Lung (tissue), 12 donors: ENCODE measurements around the gene MAST4. TPM values are rescaled to one million over a fixed set of nuclear protein-coding genes. Genes with fewer than 3 reads are reported as not detected.

ENCODE experiments used
- ATAC-seq: fragments of 200-7000 bp; cut with Tn5 transposase; one replicate; pipeline ENCODE4 v1.9.1; 2020; ENCODE audit warnings: moderate number of reproducible peaks; ENCODE audit not compliant: insufficient read depth, low FRiP score
- DNase-seq, 3 donors: peaks; one replicate each; pipeline ENCODE4 v3.0.0-alpha.2; 2013 to 2017
- H3K27ac ChIP-seq, 2 donors: one replicate each; pipeline ENCODE4 v1.5.1; 2013; ENCODE audit warnings: mild to moderate bottlenecking in 2 of 2, moderate library complexity in 2 of 2, control low read depth in 1 of 2, inconsistent platforms in 1 of 2, low read depth in 1 of 2, low read length in 1 of 2
- H3K27me3 ChIP-seq, 3 donors: one replicate each; pipeline ENCODE4 v1.5.1; 2013; ENCODE audit warnings: low read length in 2 of 3; ENCODE audit not compliant: control insufficient read depth in 3 of 3, insufficient read depth in 3 of 3
- H3K36me3 ChIP-seq, 4 donors: one replicate each; pipeline ENCODE4 v1.5.1; 2013; ENCODE audit warnings: low read length in 4 of 4, mild to moderate bottlenecking in 1 of 4, moderate library complexity in 1 of 4; ENCODE audit not compliant: control insufficient read depth in 4 of 4, insufficient read depth in 4 of 4
- H3K4me1 ChIP-seq, 5 donors: one replicate each; pipeline ENCODE4 v1.5.1; 2013; ENCODE audit warnings: low read length in 5 of 5, mild to moderate bottlenecking in 2 of 5, moderate library complexity in 1 of 5; ENCODE audit not compliant: control insufficient read depth in 5 of 5, insufficient read depth in 5 of 5
- H3K4me3 ChIP-seq: one replicate; pipeline ENCODE4 v1.5.1; 2013; ENCODE audit warnings: mild to moderate bottlenecking, control low read depth, moderate library complexity
- H3K9ac ChIP-seq, 2 donors: one replicate each; pipeline ENCODE4 v1.5.1; 2013; ENCODE audit warnings: low read length in 2 of 2, control low read depth in 1 of 2; ENCODE audit not compliant: insufficient read depth in 1 of 2
- H3K9me3 ChIP-seq, 4 donors: one replicate each; pipeline ENCODE4 v1.5.1; 2013; ENCODE audit warnings: low read length in 3 of 4, mild to moderate bottlenecking in 1 of 4, moderate library complexity in 1 of 4; ENCODE audit not compliant: control insufficient read depth in 4 of 4, insufficient read depth in 3 of 4
- WGBS, 2 donors: extraction: QIAGEN DNeasy Blood & Tissue Kit; methylation state at CpG; one replicate each; pipeline ENCODE4 v1.1.7; 2013; 5-methylcytosine and 5-hydroxymethylcytosine counted together
- polyA plus RNA-seq, 2 donors: library from polyadenylated mRNA; stranded (reverse); fragments of 200-250 nt; gene quantifications; one replicate each; pipeline ENCODE4 v1.2.1, GENCODE V29; 2013
- total RNA-seq, 2 donors: library from RNA; depleted of rRNA in 1 of 2; stranded (reverse); fragments of >200 nt in 1 of 2; gene quantifications; one replicate each; pipeline ENCODE4 v1.2.1, GENCODE V29; 2014 to 2021
- TF ChIP-seq, protein P1 (sequence below): IDR thresholded peaks from 2 replicates; pipeline ENCODE4 v1.5.1; 2012; ENCODE audit warnings: mild to moderate bottlenecking; ENCODE audit errors: control extremely low read depth, extremely low read depth
- donor health status: control.
- donor health status: control.
- donor health status: Bipolar disorder and iron deficiency.
- donor health status: healthy.
- donor health status: DM: yes; HTN: yes; CAD: no.

Gene MAST4
- total and polyA plus RNA-seq, 4 donors = 13.9 to 153 (median 46.2) TPM

DNA sequence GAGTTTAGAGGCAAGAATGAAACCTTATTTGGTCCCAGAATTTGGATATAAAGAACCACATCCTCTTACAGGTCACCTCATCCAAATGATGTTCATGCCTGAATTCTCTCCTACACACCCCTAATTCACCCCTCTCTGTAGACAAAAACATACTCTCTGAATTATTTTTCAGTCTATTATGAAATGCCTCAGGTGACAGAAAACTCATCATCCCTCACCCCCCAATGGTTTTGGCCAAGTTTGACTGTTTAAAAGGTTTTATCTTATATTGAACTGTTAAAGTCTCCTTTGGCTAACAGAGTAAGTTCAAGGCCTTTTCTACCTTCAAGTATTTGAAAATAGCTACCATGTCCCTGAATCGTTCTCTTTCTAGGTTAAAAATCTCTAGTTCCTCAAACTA is 602.7 kb downstream of the MAST4 start:
- Histone ChIP-seq H3K36me3 (no peaks in the 10 kb centered on the region), H3K27me3 (no peaks in the 10 kb centered on the region), H3K4me3 (no peak overlapping the region), H3K4me1 (peaks cover 0 to 8% (median under 1%) of the 10 kb centered on the region in 5 donors), H3K27ac (no peak overlapping the region), H3K9me3 (peaks cover 0 to 2% (median 0%) of the 10 kb centered on the region in 4 donors), H3K9ac (no peak overlapping the region)
- TF ChIP-seq, protein P1, sequence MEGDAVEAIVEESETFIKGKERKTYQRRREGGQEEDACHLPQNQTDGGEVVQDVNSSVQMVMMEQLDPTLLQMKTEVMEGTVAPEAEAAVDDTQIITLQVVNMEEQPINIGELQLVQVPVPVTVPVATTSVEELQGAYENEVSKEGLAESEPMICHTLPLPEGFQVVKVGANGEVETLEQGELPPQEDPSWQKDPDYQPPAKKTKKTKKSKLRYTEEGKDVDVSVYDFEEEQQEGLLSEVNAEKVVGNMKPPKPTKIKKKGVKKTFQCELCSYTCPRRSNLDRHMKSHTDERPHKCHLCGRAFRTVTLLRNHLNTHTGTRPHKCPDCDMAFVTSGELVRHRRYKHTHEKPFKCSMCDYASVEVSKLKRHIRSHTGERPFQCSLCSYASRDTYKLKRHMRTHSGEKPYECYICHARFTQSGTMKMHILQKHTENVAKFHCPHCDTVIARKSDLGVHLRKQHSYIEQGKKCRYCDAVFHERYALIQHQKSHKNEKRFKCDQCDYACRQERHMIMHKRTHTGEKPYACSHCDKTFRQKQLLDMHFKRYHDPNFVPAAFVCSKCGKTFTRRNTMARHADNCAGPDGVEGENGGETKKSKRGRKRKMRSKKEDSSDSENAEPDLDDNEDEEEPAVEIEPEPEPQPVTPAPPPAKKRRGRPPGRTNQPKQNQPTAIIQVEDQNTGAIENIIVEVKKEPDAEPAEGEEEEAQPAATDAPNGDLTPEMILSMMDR = no peak
- 28 to 49% methylated on average over 1 of the region's 1 CpG for WGBS, 2 donors
- ATAC-seq = no peak
- no peak for DNase-seq

DNA sequence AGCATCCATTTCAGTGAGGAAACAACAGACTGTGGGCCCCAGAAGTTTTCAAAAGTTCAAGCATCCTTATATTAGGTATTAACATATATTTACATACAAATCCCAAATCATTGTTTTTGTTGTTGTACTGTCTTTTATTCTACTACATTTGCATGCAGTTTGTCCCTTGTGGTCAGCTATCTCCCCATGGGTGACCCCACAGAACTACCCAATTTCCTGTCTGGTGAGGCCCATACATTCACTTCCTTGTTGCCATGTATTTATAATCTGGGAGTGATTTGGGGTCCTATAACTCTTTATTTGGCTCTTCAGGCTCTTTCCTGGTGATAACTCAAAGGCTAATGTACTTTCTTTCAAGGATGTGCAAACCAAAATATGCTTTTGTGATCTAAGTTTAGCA is 603.7 kb downstream of the MAST4 start:
- TF ChIP-seq, protein P1 = no peak
- Histone ChIP-seq H3K4me3 (no peak overlapping the region), H3K36me3 (no peaks in the 10 kb centered on the region), H3K4me1 (peaks cover 0 to 18% (median 6%) of the 10 kb centered on the region in 5 donors), H3K9ac (no peak overlapping the region), H3K27me3 (no peaks in the 10 kb centered on the region), H3K27ac (no peak overlapping the region), H3K9me3 (peaks cover 0 to 2% (median 0%) of the 10 kb centered on the region in 4 donors)
- ATAC-seq = no peak
- DNase-seq = no peak

DNA sequence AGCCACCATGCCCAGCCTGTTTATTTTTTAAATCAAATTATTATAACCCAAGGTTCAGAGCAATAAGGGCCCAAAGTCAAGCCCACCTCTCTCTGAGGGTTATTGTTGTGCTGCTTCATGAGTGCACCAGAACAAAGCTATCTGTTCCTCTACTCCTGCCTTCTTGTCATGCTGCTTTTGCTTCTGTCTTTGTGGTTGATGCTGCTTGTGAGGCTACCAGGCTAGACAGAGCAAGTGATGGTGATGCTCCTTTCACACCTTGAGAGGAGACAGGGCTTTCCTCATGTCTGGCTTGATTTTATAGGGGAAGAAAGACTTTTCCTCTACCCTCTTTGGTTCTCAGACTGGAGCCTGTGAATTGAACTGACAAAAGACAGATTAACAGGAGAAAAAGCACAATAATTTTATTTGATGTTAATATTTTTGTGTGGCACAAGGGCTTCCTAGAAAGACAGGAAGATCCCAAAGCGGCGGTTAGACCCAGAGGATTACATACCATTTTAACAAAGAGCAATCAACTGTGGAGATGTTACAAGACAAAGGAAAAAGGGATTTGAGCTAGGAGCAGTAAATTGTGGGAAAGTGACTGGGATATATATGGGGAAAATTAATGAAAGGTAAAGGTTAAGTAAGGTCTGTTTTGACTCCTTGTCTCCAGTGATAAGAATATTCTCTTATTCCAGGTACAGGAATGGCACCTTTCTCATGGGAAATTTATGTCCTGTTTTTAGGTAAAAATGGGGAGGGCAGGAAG is 604.8 kb downstream of the MAST4 start:
- ATAC-seq (no peak), DNase-seq (no peak)
- peaks cover 0 to 22% (median 6%) of the 10 kb centered on the region in 5 donors for H3K4me1 ChIP-seq
- H3K9ac ChIP-seq = no peak overlapping the region
- 96 to 98% methylated on average over 2 of the region's 2 CpGs for WGBS, 2 donors
- no peak overlapping the region for H3K27ac ChIP-seq
- no peaks in the 10 kb centered on the region for H3K36me3 ChIP-seq
- TF ChIP-seq, protein P1 = no peak
- H3K4me3 ChIP-seq = no peak overlapping the region
- H3K27me3 ChIP-seq = no peaks in the 10 kb centered on the region
- peaks cover 0 to 2% (median 0%) of the 10 kb centered on the region in 4 donors for H3K9me3 ChIP-seq
